Activated CD4-positive, alpha-beta T cell treated with anti-CD3 and anti-CD28 coated beads, Interleukin-2, amount 10 ng/mL, durations not matched to agents 24 days and 14 days (primary cell): ENCODE data around the gene PRKCI. TPM values are rescaled to one million over a fixed set of nuclear protein-coding genes. Genes with fewer than 3 reads are reported as not detected.
"Not testable (repeated sequence)": the region's sequence is repeated elsewhere in the genome, so short reads cannot be mapped to it uniquely, and the experiment has no call there.

ENCODE experiments used
- DNase-seq: peaks from one replicate; pipeline ENCODE4 v3.0.0; 2022
- H3K27ac Mint-ChIP-seq: one replicate; pipeline ENCODE4 v1.8.0; 2022; ENCODE audit warnings: mild to moderate bottlenecking, mixed read lengths
- H3K27me3 Mint-ChIP-seq: one replicate; pipeline ENCODE4 v1.8.0; 2022; ENCODE audit warnings: mixed read lengths
- H3K36me3 Mint-ChIP-seq: one replicate; pipeline ENCODE4 v1.8.0; 2022; ENCODE audit warnings: low read depth, mild to moderate bottlenecking, mixed read lengths
- H3K4me1 Mint-ChIP-seq: one replicate; pipeline ENCODE4 v1.8.0; 2021; ENCODE audit warnings: mixed read lengths
- H3K4me3 Mint-ChIP-seq: one replicate; pipeline ENCODE4 v1.8.0; 2022; ENCODE audit warnings: mild to moderate bottlenecking, moderate library complexity, mixed read lengths
- H3K9me3 Mint-ChIP-seq: one replicate; pipeline ENCODE4 v1.8.0; 2021; ENCODE audit warnings: mixed read lengths
- intact Hi-C: fragments of 100-400 bp; cut with micrococcal nuclease; formaldehyde crosslinking; loops from one replicate; pipeline ENCODE4 v1.15.1; 2023
- total RNA-seq: library from RNA; stranded (reverse); gene quantifications from 2 replicates; pipeline ENCODE4 v1.2.3, GENCODE V29; 2022

Gene PRKCI
- total RNA-seq, 1 donor from 2014 or later = 19.7 TPM

GRCh38 chr3:170240671-170241070, 18.4 kb downstream of the PRKCI start:
- no peak overlapping the region for H3K4me3 Mint-ChIP-seq
- H3K27ac Mint-ChIP-seq = no peak overlapping the region
- intact Hi-C loops = no loop called here
- no peaks in the 10 kb centered on the region for H3K4me1 Mint-ChIP-seq
- no peaks in the 10 kb centered on the region for H3K9me3 Mint-ChIP-seq
- no peak for DNase-seq
- H3K27me3 Mint-ChIP-seq = no peaks in the 10 kb centered on the region
- peaks cover 15% of the 10 kb centered on the region for H3K36me3 Mint-ChIP-seq

- H3K4me3 Mint-ChIP-seq = no peak overlapping the region
- no peaks in the 10 kb centered on the region for H3K9me3 Mint-ChIP-seq
- H3K36me3 Mint-ChIP-seq = peaks cover 17% of the 10 kb centered on the region
- H3K27me3 Mint-ChIP-seq = no peaks in the 10 kb centered on the region
- H3K4me1 Mint-ChIP-seq = peaks cover 9% of the 10 kb centered on the region
- intact Hi-C loops = no loop called here
- no peak overlapping the region for H3K27ac Mint-ChIP-seq
- no peak for DNase-seq
Observed at GRCh38 chr3:170244576-170244975, 22.4 kb downstream of the PRKCI start.

- no peaks in the 10 kb centered on the region for H3K27me3 Mint-ChIP-seq
- peaks cover 18% of the 10 kb centered on the region for H3K36me3 Mint-ChIP-seq
- H3K4me1 Mint-ChIP-seq = peaks cover 9% of the 10 kb centered on the region
- peaks cover 2% of the 10 kb centered on the region for H3K9me3 Mint-ChIP-seq
- H3K27ac Mint-ChIP-seq = peak overlapping the region; percentile 41
- no peak for DNase-seq
- intact Hi-C loops = no loop called here
- no peak overlapping the region for H3K4me3 Mint-ChIP-seq
Observed at GRCh38 chr3:170247875-170248274, 25.7 kb downstream of the PRKCI start.

GRCh38 chr3:170256597-170256996, 34.4 kb downstream of the PRKCI start:
- peaks cover 41% of the 10 kb centered on the region for H3K36me3 Mint-ChIP-seq
- intact Hi-C loops = loop anchor here (5.0 kb wide), 1 partner anchor 199 kb away; no protein-coding TSS in a partner anchor

GRCh38 chr3:170257145-170257544, 34.9 kb downstream of the PRKCI start:
- no peaks in the 10 kb centered on the region for H3K27me3 Mint-ChIP-seq
- H3K27ac Mint-ChIP-seq = peak overlapping the region; percentile 83
- H3K9me3 Mint-ChIP-seq = peaks cover 17% of the 10 kb centered on the region
- peak overlapping the region; percentile 24 for H3K4me3 Mint-ChIP-seq
- intact Hi-C loops = loop anchor here (1.0 to 5.0 kb wide), 2 partner anchors 35 to 200 kb away; partner anchors contain the start of gene PRKCI
- DNase-seq = no peak
- peaks cover 40% of the 10 kb centered on the region for H3K4me1 Mint-ChIP-seq
- H3K36me3 Mint-ChIP-seq = peaks cover 43% of the 10 kb centered on the region

More at GRCh38 chr3:170256597-170256996, 34.4 kb downstream of the PRKCI start:
- no peak for DNase-seq
- no peaks in the 10 kb centered on the region for H3K27me3 Mint-ChIP-seq
- H3K27ac Mint-ChIP-seq = peak overlapping the region; percentile 56
- H3K4me3 Mint-ChIP-seq = peak overlapping the region; percentile 24
- H3K4me1 Mint-ChIP-seq = peaks cover 40% of the 10 kb centered on the region
- H3K9me3 Mint-ChIP-seq = peaks cover 17% of the 10 kb centered on the region

- DNase-seq = no peak
- Mint-ChIP-seq H3K27me3 (no peaks in the 10 kb centered on the region), H3K9me3 (peaks cover 14% of the 10 kb centered on the region), H3K4me1 (peaks cover 40% of the 10 kb centered on the region), H3K4me3 (peak overlapping the region; percentile 70), H3K36me3 (peaks cover 40% of the 10 kb centered on the region), H3K27ac (peak overlapping the region; percentile 83)
- intact Hi-C loops = loop anchor here (1.0 to 5.0 kb wide), 4 partner anchors 77 to 315 kb away; partner anchors contain the start of gene PHC3
Observed at GRCh38 chr3:170258105-170258487, 35.9 kb downstream of the PRKCI start.

GRCh38 chr3:170259907-170260306, 37.7 kb downstream of the PRKCI start:
- Mint-ChIP-seq H3K4me3 (no peak overlapping the region), H3K9me3 (peaks cover 14% of the 10 kb centered on the region)

GRCh38 chr3:170267793-170268192, 45.6 kb downstream of the PRKCI start:
- Mint-ChIP-seq H3K27ac (no peak overlapping the region), H3K4me1 (no peaks in the 10 kb centered on the region), H3K27me3 (no peaks in the 10 kb centered on the region), H3K9me3 (no peaks in the 10 kb centered on the region), H3K36me3 (peaks cover 14% of the 10 kb centered on the region), H3K4me3 (no peak overlapping the region)
- intact Hi-C loops = no loop called here
- peak; percentile 41 for DNase-seq

More at GRCh38 chr3:170259907-170260306, 37.7 kb downstream of the PRKCI start:
- intact Hi-C loops = loop anchor here (2.0 to 5.0 kb wide), 3 partner anchors 17 to 313 kb away; no protein-coding TSS in a partner anchor
- Mint-ChIP-seq H3K36me3 (peaks cover 41% of the 10 kb centered on the region), H3K4me1 (peaks cover 37% of the 10 kb centered on the region), H3K27me3 (no peaks in the 10 kb centered on the region), H3K27ac (peak overlapping the region; percentile 70)
- no peak for DNase-seq

GRCh38 chr3:170269673-170270254, 47.5 kb downstream of the PRKCI start:
- DNase-seq, H3K9me3 Mint-ChIP-seq, H3K4me3 Mint-ChIP-seq, H3K4me1 Mint-ChIP-seq, H3K27ac Mint-ChIP-seq, H3K27me3 Mint-ChIP-seq, intact Hi-C loops: not testable (repeated sequence)
- H3K36me3 Mint-ChIP-seq = peaks cover 16% of the 10 kb centered on the region

GRCh38 chr3:170270282-170270881, 48.2 kb downstream of the PRKCI start:
- no peaks in the 10 kb centered on the region for H3K27me3 Mint-ChIP-seq
- peaks cover 16% of the 10 kb centered on the region for H3K36me3 Mint-ChIP-seq
- H3K9me3 Mint-ChIP-seq = no peaks in the 10 kb centered on the region
- intact Hi-C loops = no loop called here
- no peak overlapping the region for H3K4me3 Mint-ChIP-seq
- no peak for DNase-seq
- H3K4me1 Mint-ChIP-seq = no peaks in the 10 kb centered on the region
- H3K27ac Mint-ChIP-seq = no peak overlapping the region

- intact Hi-C loops = no loop called here
- H3K9me3 Mint-ChIP-seq = no peaks in the 10 kb centered on the region
- no peak overlapping the region for H3K27ac Mint-ChIP-seq
- no peak for DNase-seq
- no peak overlapping the region for H3K4me3 Mint-ChIP-seq
- peaks cover 19% of the 10 kb centered on the region for H3K4me1 Mint-ChIP-seq
- no peaks in the 10 kb centered on the region for H3K27me3 Mint-ChIP-seq
- peaks cover 29% of the 10 kb centered on the region for H3K36me3 Mint-ChIP-seq
Observed at GRCh38 chr3:170274641-170275040, 52.4 kb downstream of the PRKCI start.

GRCh38 chr3:170275832-170276231, 53.6 kb downstream of the PRKCI start:
- no peak for DNase-seq
- peaks cover 30% of the 10 kb centered on the region for H3K36me3 Mint-ChIP-seq
- no peak overlapping the region for H3K27ac Mint-ChIP-seq
- no peak overlapping the region for H3K4me3 Mint-ChIP-seq
- H3K9me3 Mint-ChIP-seq = no peaks in the 10 kb centered on the region
- intact Hi-C loops = loop anchor here (2.0 kb wide), 1 partner anchor 15 kb away; no protein-coding TSS in a partner anchor
- no peaks in the 10 kb centered on the region for H3K27me3 Mint-ChIP-seq
- peaks cover 19% of the 10 kb centered on the region for H3K4me1 Mint-ChIP-seq

GRCh38 chr3:170277311-170277710, 55.1 kb downstream of the PRKCI start:
- not testable (repeated sequence) for H3K9me3 Mint-ChIP-seq, H3K27me3 Mint-ChIP-seq
- peak overlapping the region; percentile 52 for H3K27ac Mint-ChIP-seq
- peak; percentile 63 for DNase-seq
- intact Hi-C loops = loop anchor here (1.0 to 2.0 kb wide), 2 partner anchors 17 to 80 kb away; partner anchors contain the start of gene SKIL
- peaks cover 19% of the 10 kb centered on the region for H3K4me1 Mint-ChIP-seq
- H3K36me3 Mint-ChIP-seq = peaks cover 24% of the 10 kb centered on the region
- H3K4me3 Mint-ChIP-seq = peak overlapping the region; percentile 59

GRCh38 chr3:170277833-170278580, 55.8 kb downstream of the PRKCI start:
- Mint-ChIP-seq H3K36me3 (peaks cover 22% of the 10 kb centered on the region), H3K4me3 (peak overlapping the region; percentile 81), H3K27ac (peak overlapping the region; percentile 82), H3K4me1 (peaks cover 19% of the 10 kb centered on the region), H3K27me3 (no peaks in the 10 kb centered on the region), H3K9me3 (no peaks in the 10 kb centered on the region)
- no peak for DNase-seq
- intact Hi-C loops = loop anchor here (1.0 to 2.0 kb wide), 3 partner anchors 17 to 79 kb away; partner anchors contain the start of genes PRKCI and SKIL
